ENCODE data around the gene CSHL1.

The CSHL1 gene

GRCh38 chr17:63911041-63911635, at the start of gene CSHL1:
CSHL1 (minus strand) TSS chr17:63911258; CDS start chr17:63911196, 62 bp downstream.
- in situ Hi-C loops (cut with HindIII; ENCODE audit: low sequenced_read_pairs) = no loop called here

GRCh38 chr17:63960430-63960829, 49.4 kb upstream of the CSHL1 start:
- in situ Hi-C loops (cut with HindIII; ENCODE audit: low sequenced_read_pairs) = no loop called here

- in situ Hi-C loops (cut with HindIII; ENCODE audit: low sequenced_read_pairs) = no loop called here
Measured at GRCh38 chr17:63960006-63960405, 48.9 kb upstream of the CSHL1 start.

- in situ Hi-C loops (cut with HindIII; ENCODE audit: low sequenced_read_pairs) = no loop called here
Measured at GRCh38 chr17:63956296-63956920, 45.4 kb upstream of the CSHL1 start.

GRCh38 chr17:63955791-63956190, 44.7 kb upstream of the CSHL1 start:
- in situ Hi-C loops (cut with HindIII; ENCODE audit: low sequenced_read_pairs) = no loop called here

GRCh38 chr17:63955232-63955631, 44.2 kb upstream of the CSHL1 start:
- in situ Hi-C loops (cut with HindIII; ENCODE audit: low sequenced_read_pairs) = no loop called here

- in situ Hi-C loops (cut with HindIII; ENCODE audit: low sequenced_read_pairs) = no loop called here
Measured at GRCh38 chr17:63954402-63955063, 43.5 kb upstream of the CSHL1 start.

GRCh38 chr17:63950940-63951907, 40.2 kb upstream of the CSHL1 start:
- in situ Hi-C loops (cut with HindIII; ENCODE audit: low sequenced_read_pairs) = no loop called here

- in situ Hi-C loops (cut with HindIII; ENCODE audit: low sequenced_read_pairs) = no loop called here
Measured at GRCh38 chr17:63949576-63950250, 38.7 kb upstream of the CSHL1 start.

GRCh38 chr17:63948521-63948920, 37.5 kb upstream of the CSHL1 start:
- in situ Hi-C loops (cut with HindIII; ENCODE audit: low sequenced_read_pairs) = no loop called here

GRCh38 chr17:63947711-63948330, 36.8 kb upstream of the CSHL1 start:
- in situ Hi-C loops (cut with HindIII; ENCODE audit: low sequenced_read_pairs) = no loop called here

- in situ Hi-C loops (cut with HindIII; ENCODE audit: low sequenced_read_pairs) = no loop called here
Measured at GRCh38 chr17:63946440-63947363, 35.6 kb upstream of the CSHL1 start.

GRCh38 chr17:63945784-63946439, 34.9 kb upstream of the CSHL1 start:
- in situ Hi-C loops (cut with HindIII; ENCODE audit: low sequenced_read_pairs) = no loop called here

GRCh38 chr17:63944736-63945499, 33.9 kb upstream of the CSHL1 start:
- in situ Hi-C loops (cut with HindIII; ENCODE audit: low sequenced_read_pairs) = no loop called here

- in situ Hi-C loops (cut with HindIII; ENCODE audit: low sequenced_read_pairs) = no loop called here
Measured at GRCh38 chr17:63943745-63944144, 32.7 kb upstream of the CSHL1 start.

- in situ Hi-C loops (cut with HindIII; ENCODE audit: low sequenced_read_pairs) = no loop called here
Measured at GRCh38 chr17:63942309-63942985, 31.4 kb upstream of the CSHL1 start.

- in situ Hi-C loops (cut with HindIII; ENCODE audit: low sequenced_read_pairs) = no loop called here
Measured at GRCh38 chr17:63941751-63942150, 30.7 kb upstream of the CSHL1 start.

Measured in DLD1 (cell line).